ENCODE results near the gene SUPV3L1. TPM values are rescaled to one million over a fixed set of nuclear protein-coding genes. Genes with fewer than 3 reads are reported as not detected.

The SUPV3L1 gene
- total and polyA plus RNA-seq, 9 of the 15 experiments (the other 6 are each of a cell fraction or from before 2014, with no cell fraction given), result 45.2 to 156 (median 92.6) TPM

DNA sequence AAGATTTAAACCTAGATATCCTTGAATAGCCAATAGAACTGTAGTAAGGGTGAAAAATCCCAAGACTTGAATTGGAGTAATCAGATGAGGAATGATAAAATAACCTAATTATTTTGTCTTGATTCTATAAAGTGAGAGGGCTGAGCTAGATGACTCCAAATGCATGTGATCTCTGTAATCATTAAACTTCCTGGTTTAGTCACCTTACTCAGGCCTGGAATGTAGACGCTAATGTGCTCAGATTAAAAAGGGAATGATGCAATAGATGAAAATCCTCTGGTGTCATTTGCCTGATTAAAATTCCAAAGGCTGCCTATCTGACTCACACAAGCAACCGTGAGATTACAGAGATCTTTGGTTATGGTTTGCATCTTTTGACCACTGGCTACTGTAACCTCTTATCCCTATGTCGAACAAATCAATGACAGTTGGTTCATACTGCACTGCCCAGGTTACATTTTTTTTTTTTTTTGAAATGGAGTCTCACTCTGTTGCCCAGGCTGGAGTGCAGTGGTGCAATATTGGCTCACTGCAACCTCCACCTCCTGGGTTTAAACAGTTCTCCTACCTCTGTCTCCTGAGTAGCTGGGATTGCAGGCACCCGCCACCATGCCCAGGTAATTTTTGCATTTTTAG is 37.2 kb downstream of the SUPV3L1 start (continued):
- TF ChIP-seq TEAD4 (IDR thresholded peaks at IDR 0.05; ENCODE audit: low read length) (peak; percentile 88), TEAD4 (CRISPR knock-in tag; IDR thresholded peaks at IDR 0.05; ENCODE audit: borderline replicate concordance) (no peak), JUND (IDR thresholded peaks at IDR 0.05; ENCODE audit: borderline replicate concordance, low read depth, low read length) (peak; percentile 97), JUND (tag; IDR thresholded peaks at IDR 0.05; ENCODE audit: borderline replicate concordance, low read depth, low read length) (peak; percentile 94), ZNF586 (CRISPR knock-in tag; conservative IDR thresholded peaks at IDR 0.05) (0 out of 2 replicates have a peak, but pooled peaks have one; percentile 68), NFE2L1 (tag; IDR thresholded peaks at IDR 0.05; ENCODE audit: borderline replicate concordance, low read depth) (no peak), NELFE (IDR thresholded peaks at IDR 0.05; ENCODE audit: insufficient read depth, insufficient read length) (no peak), EP400 (IDR thresholded peaks at IDR 0.05) (peak; percentile 82), ZNF41 (CRISPR knock-in tag; conservative IDR thresholded peaks at IDR 0.05) (peak; percentile 65; the same call in 1 of the 2 replicates), ZNF644 (tag; IDR thresholded peaks at IDR 0.05; ENCODE audit: low read depth) (peak; percentile 58; the same call in 1 of the 2 replicates), LCOR (CRISPR knock-in tag; IDR thresholded peaks at IDR 0.05) (no peak), SMARCA5 (IDR thresholded peaks at IDR 0.05) (peak; percentile 74; the same call in 1 of the 2 replicates), ZNF589 (CRISPR knock-in tag; IDR thresholded peaks at IDR 0.05; ENCODE audit: low read depth) (peak; percentile 96), RAD21 (CRISPR knock-in tag; conservative IDR thresholded peaks at IDR 0.05 in 1 of 2, IDR thresholded peaks at IDR 0.05 in 1 of 2) (peak in 1 of 2 experiments; percentile 27; a peak in 2 of 4 replicates), PTRF (tag; IDR thresholded peaks at IDR 0.05) (0 out of 2 replicates have a peak, but pooled peaks have one; percentile 45), MEIS2 (IDR thresholded peaks at IDR 0.05; ENCODE audit: partially characterized antibody) (peak; percentile 48), POLR3G (IDR thresholded peaks at IDR 0.05; ENCODE audit: extremely low read depth, insufficient read length, insufficient replicate concordance) (no peak), NCOA6 (IDR thresholded peaks at IDR 0.05) (no peak)
- TF ChIP-seq, protein P1, sequence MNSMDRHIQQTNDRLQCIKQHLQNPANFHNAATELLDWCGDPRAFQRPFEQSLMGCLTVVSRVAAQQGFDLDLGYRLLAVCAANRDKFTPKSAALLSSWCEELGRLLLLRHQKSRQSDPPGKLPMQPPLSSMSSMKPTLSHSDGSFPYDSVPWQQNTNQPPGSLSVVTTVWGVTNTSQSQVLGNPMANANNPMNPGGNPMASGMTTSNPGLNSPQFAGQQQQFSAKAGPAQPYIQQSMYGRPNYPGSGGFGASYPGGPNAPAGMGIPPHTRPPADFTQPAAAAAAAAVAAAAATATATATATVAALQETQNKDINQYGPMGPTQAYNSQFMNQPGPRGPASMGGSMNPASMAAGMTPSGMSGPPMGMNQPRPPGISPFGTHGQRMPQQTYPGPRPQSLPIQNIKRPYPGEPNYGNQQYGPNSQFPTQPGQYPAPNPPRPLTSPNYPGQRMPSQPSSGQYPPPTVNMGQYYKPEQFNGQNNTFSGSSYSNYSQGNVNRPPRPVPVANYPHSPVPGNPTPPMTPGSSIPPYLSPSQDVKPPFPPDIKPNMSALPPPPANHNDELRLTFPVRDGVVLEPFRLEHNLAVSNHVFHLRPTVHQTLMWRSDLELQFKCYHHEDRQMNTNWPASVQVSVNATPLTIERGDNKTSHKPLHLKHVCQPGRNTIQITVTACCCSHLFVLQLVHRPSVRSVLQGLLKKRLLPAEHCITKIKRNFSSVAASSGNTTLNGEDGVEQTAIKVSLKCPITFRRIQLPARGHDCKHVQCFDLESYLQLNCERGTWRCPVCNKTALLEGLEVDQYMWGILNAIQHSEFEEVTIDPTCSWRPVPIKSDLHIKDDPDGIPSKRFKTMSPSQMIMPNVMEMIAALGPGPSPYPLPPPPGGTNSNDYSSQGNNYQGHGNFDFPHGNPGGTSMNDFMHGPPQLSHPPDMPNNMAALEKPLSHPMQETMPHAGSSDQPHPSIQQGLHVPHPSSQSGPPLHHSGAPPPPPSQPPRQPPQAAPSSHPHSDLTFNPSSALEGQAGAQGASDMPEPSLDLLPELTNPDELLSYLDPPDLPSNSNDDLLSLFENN (IDR thresholded peaks at IDR 0.05; ENCODE audit: low read depth in 2 of 2, low read length in 2 of 2), result no peak

Measured in K562 (cell line).